HG02870 (cell line): ENCODE measurements around the gene MED16.

Experiments
- ATAC-seq: cut with Tn5 transposase; IDR thresholded peaks from one replicate; pipeline ENCODE4 v1.9.1; 2021; ENCODE audit warnings: mild to moderate bottlenecking, moderate library complexity; ENCODE audit not compliant: unreplicated experiment

Gene MED16

GRCh38 chr19:872266-872951 is 20.6 kb downstream of the MED16 start:
- ATAC-seq = no peak

DNA sequence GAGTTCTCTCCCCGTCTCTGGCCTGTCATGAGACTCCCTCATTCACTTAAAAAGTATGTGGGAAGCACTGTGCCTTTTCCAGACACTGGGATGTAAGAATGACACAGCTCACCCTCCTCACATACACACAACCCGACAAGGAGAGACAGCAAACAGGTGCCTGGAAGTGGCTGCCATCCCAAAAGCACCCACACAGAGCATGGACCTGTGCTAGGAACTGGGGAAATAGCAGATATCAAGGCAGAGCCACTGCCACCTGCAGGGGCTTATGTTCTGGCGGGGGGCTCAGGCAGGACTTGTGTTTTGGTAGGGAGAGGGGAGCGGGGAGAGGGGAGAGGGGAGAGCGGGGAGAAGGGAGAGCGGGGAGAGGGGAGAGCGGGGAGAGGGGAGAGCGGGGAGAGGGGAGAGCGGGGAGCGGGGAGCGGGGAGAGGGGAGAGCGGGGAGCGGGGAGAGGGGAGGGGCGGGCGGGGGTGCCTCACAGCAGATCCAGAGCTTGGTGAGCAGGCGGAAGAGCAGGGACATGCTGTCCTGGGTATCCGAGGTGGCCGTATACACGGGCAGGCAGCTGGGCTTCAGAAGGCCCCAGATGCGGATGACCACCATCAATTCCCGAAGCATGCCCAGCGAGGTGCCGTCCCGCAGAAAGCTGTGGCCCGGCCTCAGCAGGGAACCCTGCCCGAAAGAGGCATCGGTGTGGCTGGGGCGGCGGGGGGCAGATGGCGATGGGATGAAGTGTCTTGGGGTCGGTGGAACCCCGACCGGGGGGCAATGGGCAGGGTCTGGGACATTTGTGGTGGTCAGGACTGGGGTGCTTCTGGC is 21.3 kb downstream of the MED16 start:
- ATAC-seq = no peak

DNA sequence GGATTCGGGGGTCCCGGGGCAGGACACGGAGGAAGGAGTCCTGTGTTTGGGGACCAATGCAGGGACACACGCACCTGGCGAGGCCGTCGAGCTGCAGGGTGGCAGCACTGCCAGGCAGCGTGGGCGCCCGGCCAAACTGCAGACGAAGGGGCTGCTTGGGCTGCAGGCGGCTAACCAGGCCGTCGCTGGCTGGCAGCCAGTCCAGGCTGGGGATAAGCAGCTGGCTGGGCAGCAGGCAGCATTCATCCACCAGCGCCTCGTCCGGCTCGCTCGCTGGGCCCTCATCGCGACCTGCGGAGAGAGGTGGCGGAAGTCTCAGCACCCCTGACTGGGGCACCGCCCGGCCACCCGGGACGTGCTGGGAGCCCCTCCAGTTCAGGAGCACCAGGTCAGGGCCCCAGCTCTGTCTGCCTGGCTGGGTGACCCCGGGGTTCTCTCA is 22.0 kb downstream of the MED16 start:
- ATAC-seq = no peak

DNA sequence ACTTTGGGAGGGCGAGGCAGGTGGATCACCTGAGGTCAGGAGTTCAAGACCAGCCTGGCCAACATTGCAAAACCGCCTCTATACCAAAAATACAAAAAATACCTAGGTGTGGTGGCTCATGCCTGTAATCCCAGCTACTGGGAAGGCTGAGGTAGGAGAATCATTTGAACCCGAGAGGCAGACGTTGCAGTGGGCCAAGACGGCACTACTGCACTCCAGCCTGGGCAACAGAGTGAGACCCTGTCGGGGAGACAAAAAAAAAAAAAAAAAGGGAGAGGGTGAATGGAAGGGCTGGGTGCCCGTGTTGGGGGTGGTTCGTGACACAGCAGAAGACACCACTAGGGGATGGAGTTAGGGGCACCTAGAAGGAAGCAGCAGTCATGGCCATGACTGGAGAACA is 22.7 kb downstream of the MED16 start:
- ATAC-seq = no peak

- ATAC-seq = no peak
Observed at GRCh38 chr19:869245-870177, 23.5 kb downstream of the MED16 start.

- ATAC-seq = no peak
Observed at GRCh38 chr19:868458-869244, 24.3 kb downstream of the MED16 start.

DNA sequence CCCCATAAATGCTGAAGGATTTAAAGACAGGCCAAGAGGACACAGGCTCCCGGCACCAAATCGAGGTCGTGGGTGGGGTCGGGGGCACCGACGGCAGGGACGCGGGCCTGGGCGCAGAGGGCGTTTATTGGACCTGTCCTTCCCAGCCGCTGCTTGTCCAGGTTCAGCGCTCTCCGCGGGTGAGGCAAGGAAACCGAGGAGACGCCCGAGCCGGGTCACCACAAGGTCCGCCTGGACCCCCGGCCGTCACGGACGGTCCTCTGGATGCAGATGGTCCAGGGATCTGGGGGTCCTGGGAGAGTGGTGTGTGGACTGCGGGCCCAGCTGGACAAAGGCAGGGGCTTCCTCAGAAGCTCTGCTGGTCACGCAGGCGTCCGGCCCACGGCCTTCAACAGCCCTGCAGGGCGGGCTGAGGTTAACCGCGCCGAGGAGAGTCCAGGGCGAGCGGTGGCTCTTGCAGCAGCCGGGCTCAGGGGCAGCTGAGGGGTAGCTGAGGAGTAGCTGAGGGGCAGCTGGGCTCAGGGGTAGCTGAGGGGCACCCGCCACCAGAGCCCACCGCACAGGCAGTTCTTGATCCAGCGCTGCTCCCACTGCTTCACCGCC is 25.0 kb downstream of the MED16 start:
- no peak for ATAC-seq

DNA sequence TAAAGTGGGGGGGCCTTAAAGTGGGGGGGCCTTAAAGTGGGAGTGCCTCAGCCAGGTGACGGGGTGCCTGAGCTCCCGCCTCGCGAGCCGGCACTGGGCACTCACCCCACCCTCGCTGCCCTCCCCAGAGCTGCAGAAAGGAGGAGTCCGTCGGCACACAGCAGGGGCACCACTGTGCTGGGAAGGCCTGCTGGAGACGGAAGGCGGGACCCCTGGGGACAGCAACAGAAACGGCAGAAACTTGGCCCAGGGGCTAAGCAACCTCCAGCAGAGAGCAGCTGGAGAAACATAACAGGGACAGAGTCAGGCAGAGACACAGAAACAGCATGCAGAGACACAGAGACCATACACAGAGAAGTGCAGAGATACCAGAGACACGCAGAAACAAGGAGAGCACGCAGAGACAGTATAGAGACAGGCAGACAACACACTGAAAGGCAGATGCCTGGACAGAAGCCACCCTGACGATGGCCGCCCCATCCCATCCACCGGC is 25.6 kb downstream of the MED16 start:
- ATAC-seq = no peak

- no peak for ATAC-seq
Observed at GRCh38 chr19:866769-867300, 26.2 kb downstream of the MED16 start.

GRCh38 chr19:863315-863620 is 29.7 kb downstream of the MED16 start:
- no peak for ATAC-seq

- ATAC-seq = no peak
Observed at GRCh38 chr19:862581-863314, 30.2 kb downstream of the MED16 start.

DNA sequence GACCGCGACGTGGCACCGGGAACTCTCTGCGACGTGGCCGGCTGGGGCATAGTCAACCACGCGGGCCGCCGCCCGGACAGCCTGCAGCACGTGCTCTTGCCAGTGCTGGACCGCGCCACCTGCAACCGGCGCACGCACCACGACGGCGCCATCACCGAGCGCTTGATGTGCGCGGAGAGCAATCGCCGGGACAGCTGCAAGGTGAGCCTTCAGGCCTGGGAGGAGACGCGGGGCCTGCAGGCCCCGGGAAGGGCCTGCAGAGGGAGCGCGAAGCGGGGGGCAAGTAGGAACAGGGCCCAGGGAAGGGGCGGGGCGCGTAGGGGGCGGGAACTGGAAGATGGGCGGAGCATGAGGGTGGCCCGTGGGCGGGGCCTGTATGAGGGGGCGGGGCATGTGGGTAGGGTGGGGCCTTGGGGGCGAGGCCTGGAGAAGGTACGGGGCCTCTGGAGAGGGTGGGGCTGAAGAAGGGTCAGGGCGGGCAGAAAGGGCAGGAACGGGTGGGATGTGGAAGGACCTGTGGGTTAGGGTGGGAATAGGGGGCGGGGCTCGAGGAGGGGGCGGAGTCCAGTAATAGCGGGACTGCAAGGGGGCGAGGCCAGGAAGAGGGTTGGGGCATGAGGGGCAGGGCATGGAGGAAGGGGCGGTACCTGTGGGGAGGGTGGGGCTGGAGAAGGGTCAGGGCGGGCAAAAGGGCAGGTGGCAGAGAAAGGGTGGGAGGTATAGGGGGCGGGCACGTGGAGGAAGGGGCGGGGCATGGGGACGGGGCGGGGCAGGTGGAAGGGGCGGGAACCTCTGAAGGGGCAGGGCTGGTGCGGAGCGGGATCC is 31.0 kb downstream of the MED16 start:
- no peak for ATAC-seq

DNA sequence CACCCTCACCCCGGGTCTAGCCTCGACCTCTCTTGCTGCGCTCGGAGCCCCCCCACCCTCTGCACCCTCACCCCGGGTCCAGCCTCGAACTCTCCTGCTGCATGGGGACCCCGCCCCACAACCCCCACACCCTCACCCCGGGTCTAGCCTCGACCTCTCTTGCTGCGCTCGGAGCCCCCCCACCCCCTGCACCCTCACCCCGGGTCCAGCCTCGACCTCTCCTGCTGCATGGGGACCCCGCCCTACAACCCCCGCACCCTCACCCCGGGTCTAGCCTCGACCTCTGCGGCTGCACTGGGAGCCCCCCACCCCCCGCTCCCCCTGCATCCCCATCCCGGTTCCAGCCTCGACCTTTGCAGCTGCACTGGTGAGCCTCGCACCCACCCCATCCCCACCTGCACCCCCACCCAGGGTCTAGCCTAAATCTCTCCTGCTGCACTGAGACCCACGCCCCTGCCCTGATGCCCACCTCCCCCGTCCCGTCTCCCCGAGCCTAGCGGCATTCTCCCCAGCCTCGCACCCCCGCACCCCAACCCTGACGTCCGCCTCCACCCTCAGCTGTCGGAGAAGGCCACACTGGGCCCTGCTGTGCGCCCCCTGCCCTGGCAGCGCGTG is 31.7 kb downstream of the MED16 start:
- ATAC-seq = no peak

DNA sequence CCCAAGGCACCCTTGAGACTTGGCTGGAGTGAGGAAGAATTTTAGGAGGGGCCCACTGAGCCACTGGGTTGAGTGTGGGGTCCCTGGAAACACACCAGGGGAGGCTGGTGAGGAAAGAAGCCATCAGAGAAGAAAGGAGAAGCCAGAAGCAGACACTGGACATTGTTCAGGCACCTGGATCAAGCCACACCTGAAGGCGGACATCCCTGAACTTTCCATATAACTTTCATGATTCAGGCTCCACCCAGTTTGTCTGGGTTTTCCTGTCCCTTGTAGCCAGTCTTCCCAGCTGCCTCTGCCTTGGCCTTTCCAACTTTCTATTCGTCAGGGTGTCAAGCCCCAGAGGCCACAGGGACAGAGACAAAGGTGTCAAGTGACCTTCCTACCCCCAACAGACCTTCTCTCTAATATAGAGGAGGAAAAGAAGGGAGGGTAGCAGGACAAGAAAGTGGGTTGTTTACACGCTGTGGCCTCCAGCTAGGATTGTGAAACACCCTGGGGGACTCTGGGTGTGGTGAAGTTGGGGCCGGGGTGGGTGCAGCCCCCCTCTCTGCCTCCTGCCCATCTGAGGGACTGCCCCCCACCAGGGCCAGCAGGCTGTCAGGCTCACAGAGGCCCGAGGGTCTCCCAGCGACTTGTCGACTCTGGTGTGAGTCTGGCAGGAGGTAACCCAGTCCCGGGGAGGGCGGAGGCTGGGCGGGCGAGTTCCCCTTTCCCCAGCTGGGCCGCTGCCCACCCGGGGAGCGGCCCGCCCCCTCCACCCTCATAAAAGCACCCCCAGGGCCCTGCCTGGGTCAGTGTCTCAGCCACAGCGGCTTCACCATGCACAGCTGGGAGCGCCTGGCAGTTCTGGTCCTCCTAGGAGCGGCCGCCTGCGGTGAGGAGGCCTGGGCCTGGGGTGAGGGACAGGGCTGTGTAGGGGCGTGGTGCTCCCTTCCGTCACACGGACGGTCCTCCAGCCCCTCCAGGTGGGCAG is 33.8 kb downstream of the MED16 start, which contains the start of gene CFD:
TSS of gene CFD (plus strand) at position 797 of the 976 bp plus-strand sequence. CDS start at position 823, 26 bp downstream.
- ATAC-seq = no peak

DNA sequence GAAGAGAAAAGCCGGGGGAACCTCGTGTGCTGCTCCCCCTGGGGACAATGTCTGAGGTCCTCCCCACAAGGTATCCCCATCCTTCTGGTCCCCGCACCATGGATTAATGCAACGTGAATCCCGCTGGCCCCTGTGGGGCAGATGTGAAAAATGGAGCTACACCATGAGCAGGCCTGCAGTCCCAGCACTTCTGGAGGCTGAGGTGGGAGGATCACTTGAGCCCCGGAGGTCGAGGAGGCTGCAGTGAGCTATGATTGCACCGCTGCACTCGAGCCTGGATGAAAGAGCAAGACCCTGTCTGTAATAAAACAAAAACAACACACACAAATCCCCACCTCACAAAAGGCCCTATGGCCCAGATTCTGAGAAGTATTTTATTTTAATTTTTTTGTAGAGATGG is 34.7 kb downstream of the MED16 start:
- ATAC-seq = no peak

- ATAC-seq = no peak
Observed at GRCh38 chr19:855566-856120, 37.3 kb downstream of the MED16 start.
